Upper lobe of left lung (tissue), 4 donors: ENCODE results near the gene SLC2A4RG.
A peak's percentile ranks its signal among the peaks of the same experiment; 100 is the strongest.

Experiments used
- CTCF ChIP-seq, 6 experiments: fragments of 450-650 bp in 4 of 6; fragments of 200-600 bp in 2 of 6; sonication (generic) in 2 of 6; IDR thresholded peaks; one replicate each; pipeline ENCODE4 v1.5.1; 2016 to 2019; ENCODE audit warnings: antibody characterized with exemption in 6 of 6
- EP300 ChIP-seq, 4 donors: sonication (generic); formaldehyde crosslinking; IDR thresholded peaks; one replicate each; pipeline ENCODE4 v1.5.1; 2017; ENCODE audit warnings: antibody characterized with exemption in 4 of 4, control low read depth in 2 of 4
- POLR2A ChIP-seq, 4 donors: fragments of 450-650 bp; IDR thresholded peaks; one replicate each; pipeline ENCODE4 v1.5.1; 2016 to 2017; ENCODE audit warnings: antibody characterized with exemption in 4 of 4, mild to moderate bottlenecking in 2 of 4

- TF ChIP-seq POLR2A (IDR thresholded peaks at IDR 0.05) (no peak), CTCF (IDR thresholded peaks at IDR 0.05) (peak in 2 of 6 experiments; percentile 3 to 8), EP300 (IDR thresholded peaks at IDR 0.05) (no peak)
Measured at GRCh38 chr20:63696628-63697356, 42.8 kb upstream of the SLC2A4RG start, which contains the start of gene TNFRSF6B.
